ENCODE results near the gene OLA1.
A peak's percentile ranks its signal among the peaks of the same experiment; 100 is the strongest.

The OLA1 gene

DNA sequence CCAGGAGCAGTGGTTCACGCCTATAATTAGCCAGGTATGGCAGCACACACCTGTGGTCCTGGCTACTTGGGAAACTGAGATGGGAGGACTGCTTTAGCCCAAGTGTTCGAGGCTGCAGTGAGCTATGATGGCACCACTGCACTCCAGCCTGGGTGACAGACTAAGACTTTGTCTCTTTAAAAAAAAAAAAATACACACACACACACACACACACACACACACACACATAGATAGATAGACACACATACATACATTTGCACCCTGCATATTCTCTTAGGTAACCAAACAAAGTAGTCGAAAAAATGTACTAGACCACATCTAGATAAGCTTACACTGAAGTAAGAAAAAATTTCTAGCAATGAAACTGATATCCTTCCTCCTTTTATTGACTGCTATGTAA, 86.8 kb downstream of the OLA1 start:
- no peak overlapping the region for H2AFZ ChIP-seq (ENCODE audit: low read depth, low read length, severe bottlenecking)
- TF ChIP-seq EZH2phosphoT487 (conservative IDR thresholded peaks at IDR 0.05; ENCODE audit: low read length): no peak
- TF ChIP-seq, protein P1, sequence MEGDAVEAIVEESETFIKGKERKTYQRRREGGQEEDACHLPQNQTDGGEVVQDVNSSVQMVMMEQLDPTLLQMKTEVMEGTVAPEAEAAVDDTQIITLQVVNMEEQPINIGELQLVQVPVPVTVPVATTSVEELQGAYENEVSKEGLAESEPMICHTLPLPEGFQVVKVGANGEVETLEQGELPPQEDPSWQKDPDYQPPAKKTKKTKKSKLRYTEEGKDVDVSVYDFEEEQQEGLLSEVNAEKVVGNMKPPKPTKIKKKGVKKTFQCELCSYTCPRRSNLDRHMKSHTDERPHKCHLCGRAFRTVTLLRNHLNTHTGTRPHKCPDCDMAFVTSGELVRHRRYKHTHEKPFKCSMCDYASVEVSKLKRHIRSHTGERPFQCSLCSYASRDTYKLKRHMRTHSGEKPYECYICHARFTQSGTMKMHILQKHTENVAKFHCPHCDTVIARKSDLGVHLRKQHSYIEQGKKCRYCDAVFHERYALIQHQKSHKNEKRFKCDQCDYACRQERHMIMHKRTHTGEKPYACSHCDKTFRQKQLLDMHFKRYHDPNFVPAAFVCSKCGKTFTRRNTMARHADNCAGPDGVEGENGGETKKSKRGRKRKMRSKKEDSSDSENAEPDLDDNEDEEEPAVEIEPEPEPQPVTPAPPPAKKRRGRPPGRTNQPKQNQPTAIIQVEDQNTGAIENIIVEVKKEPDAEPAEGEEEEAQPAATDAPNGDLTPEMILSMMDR (IDR thresholded peaks at IDR 0.05; ENCODE audit: insufficient read depth, low read length, poor library complexity, severe bottlenecking): no peak
- H3K9me3 ChIP-seq (ENCODE audit: insufficient read depth, low read length): no peaks in the 10 kb centered on the region
- no peak overlapping the region for H3K4me3 ChIP-seq (ENCODE audit: insufficient read depth, low read length, poor library complexity, severe bottlenecking)
- no peaks in the 10 kb centered on the region for H3K27me3 ChIP-seq (ENCODE audit: low read length)
- no peak overlapping the region for H3K27ac ChIP-seq (ENCODE audit: low read depth, low read length)
- 0 out of 2 replicates have a peak, but pooled peaks cover 4% of the 10 kb centered on the region for H3F3A ChIP-seq (ENCODE audit: insufficient read depth)
- H3K79me2 ChIP-seq (ENCODE audit: insufficient read depth, low read length): peaks cover 29% of the 10 kb centered on the region; the same call in 1 of the 2 replicates
- H4K20me1 ChIP-seq (ENCODE audit: low read depth, low read length): no peaks in the 10 kb centered on the region
- H3K9me2 ChIP-seq (replicated peaks; ENCODE audit: insufficient read depth, low read length): no peaks in the 10 kb centered on the region
- H3K9ac ChIP-seq (ENCODE audit: low read length): no peak overlapping the region
- no peaks in the 10 kb centered on the region for H3K36me3 ChIP-seq (ENCODE audit: low read length)
- H3K4me2 ChIP-seq (ENCODE audit: low read depth, low read length, poor library complexity, severe bottlenecking): no peak overlapping the region

DNA sequence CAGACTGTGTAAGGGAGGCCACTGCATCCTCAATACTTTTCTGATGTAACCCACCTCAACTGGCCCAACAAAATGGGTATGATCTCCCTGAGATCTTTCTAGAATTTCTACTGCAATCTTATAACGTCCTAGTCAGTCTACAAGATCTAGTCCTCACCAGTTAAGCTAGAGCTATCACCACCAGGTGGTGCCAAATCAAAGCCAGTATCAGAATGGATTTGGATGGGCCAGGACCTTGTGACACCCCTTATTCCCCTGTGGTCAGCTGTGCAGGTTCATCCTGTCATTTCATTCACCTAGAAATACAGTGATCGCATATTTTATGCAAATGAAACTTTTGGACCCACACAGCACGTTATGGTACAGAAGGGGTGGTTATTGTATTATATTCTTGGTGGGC, 90.3 kb downstream of the OLA1 start:
- Histone ChIP-seq H4K20me1 (ENCODE audit: low read depth, low read length) (no peaks in the 10 kb centered on the region), H3F3A (ENCODE audit: insufficient read depth) (0 out of 2 replicates have a peak, but pooled peaks cover 4% of the 10 kb centered on the region), H3K27ac (ENCODE audit: low read depth, low read length) (no peak overlapping the region), H3K36me3 (ENCODE audit: low read length) (no peaks in the 10 kb centered on the region), H2AFZ (ENCODE audit: low read depth, low read length, severe bottlenecking) (no peak overlapping the region), H3K9me2 (replicated peaks; ENCODE audit: insufficient read depth, low read length) (no peaks in the 10 kb centered on the region), H3K79me2 (ENCODE audit: insufficient read depth, low read length) (peaks cover 13% of the 10 kb centered on the region; the same call in 1 of the 2 replicates), H3K4me2 (ENCODE audit: low read depth, low read length, poor library complexity, severe bottlenecking) (no peak overlapping the region), H3K27me3 (ENCODE audit: low read length) (no peaks in the 10 kb centered on the region), H3K9ac (ENCODE audit: low read length) (no peak overlapping the region), H3K4me3 (ENCODE audit: insufficient read depth, low read length, poor library complexity, severe bottlenecking) (no peak overlapping the region), H3K9me3 (ENCODE audit: insufficient read depth, low read length) (no peaks in the 10 kb centered on the region)
- TF ChIP-seq, protein P1 (IDR thresholded peaks at IDR 0.05; ENCODE audit: insufficient read depth, low read length, poor library complexity, severe bottlenecking): peak; percentile 77
- no peak for TF ChIP-seq EZH2phosphoT487 (conservative IDR thresholded peaks at IDR 0.05; ENCODE audit: low read length)

DNA sequence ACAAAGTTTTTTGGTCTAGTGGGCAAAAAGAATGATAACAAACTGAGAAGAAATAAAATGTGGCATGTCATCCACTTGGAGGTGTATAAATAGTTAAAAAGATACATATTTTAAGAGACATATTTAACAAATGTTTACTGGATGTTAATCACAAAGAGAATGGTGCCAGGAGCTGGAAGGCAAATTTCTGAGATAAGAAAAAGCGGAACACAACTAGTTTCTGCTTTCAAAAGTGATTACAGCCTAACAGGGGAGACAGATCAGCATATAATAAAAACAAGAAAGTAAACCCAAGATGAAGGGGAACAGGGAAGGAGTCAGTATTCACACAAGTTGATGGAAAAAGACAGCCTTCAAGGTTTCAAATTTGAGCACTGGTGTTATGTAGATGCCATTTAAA, 91.3 kb downstream of the OLA1 start:
- no peaks in the 10 kb centered on the region for H3K36me3 ChIP-seq (ENCODE audit: low read length)
- no peaks in the 10 kb centered on the region for H4K20me1 ChIP-seq (ENCODE audit: low read depth, low read length)
- H3K27ac ChIP-seq (ENCODE audit: low read depth, low read length): no peak overlapping the region

More for the DNA sequence above, 91.3 kb downstream of the OLA1 start:
- Histone ChIP-seq H3K4me3 (ENCODE audit: insufficient read depth, low read length, poor library complexity, severe bottlenecking) (no peak overlapping the region), H3K9me2 (replicated peaks; ENCODE audit: insufficient read depth, low read length) (no peaks in the 10 kb centered on the region), H3K79me2 (ENCODE audit: insufficient read depth, low read length) (peaks cover 5% of the 10 kb centered on the region; the same call in 1 of the 2 replicates), H3F3A (ENCODE audit: insufficient read depth) (0 out of 2 replicates have a peak, but pooled peaks cover 4% of the 10 kb centered on the region), H3K27me3 (ENCODE audit: low read length) (no peaks in the 10 kb centered on the region), H2AFZ (ENCODE audit: low read depth, low read length, severe bottlenecking) (no peak overlapping the region), H3K9ac (ENCODE audit: low read length) (no peak overlapping the region), H3K4me2 (ENCODE audit: low read depth, low read length, poor library complexity, severe bottlenecking) (no peak overlapping the region), H3K9me3 (ENCODE audit: insufficient read depth, low read length) (no peaks in the 10 kb centered on the region)
- TF ChIP-seq EZH2phosphoT487 (conservative IDR thresholded peaks at IDR 0.05; ENCODE audit: low read length): no peak
- TF ChIP-seq, protein P1 (IDR thresholded peaks at IDR 0.05; ENCODE audit: insufficient read depth, low read length, poor library complexity, severe bottlenecking): no peak
